ENCODE data around the gene GTPBP6.
"Not testable (repeated sequence)": the region's sequence is repeated elsewhere in the genome, so short reads cannot be mapped to it uniquely, and the experiment has no call there.

GRCh38 chrX:257054-257453, 61.5 kb downstream of the GTPBP6 start:
- TF ChIP-seq CTCF (IDR thresholded peaks at IDR 0.05; ENCODE audit: low read length); EZH2 (IDR thresholded peaks at IDR 0.05; ENCODE audit: borderline replicate concordance, low read length): not testable (repeated sequence)

Measured in OCI-LY1 (cell line).